GM23338 (cell line): Measurements from ENCODE around the gene TSHZ2. TPM values are rescaled to one million over a fixed set of nuclear protein-coding genes. Genes with fewer than 3 reads are reported as not detected.

Source experiments
- ATAC-seq: fragments of 200-7000 bp; cut with Tn5 transposase; 3 replicates; pipeline ENCODE4 v1.9.1; 2020
- DNase-seq: peaks from one replicate; pipeline ENCODE4 v3.0.0-alpha.2; 2015; ENCODE audit warnings: low spot score
- H2AFZ ChIP-seq: fragments of 200-600 bp; sonication (generic); 2 replicates; pipeline ENCODE4 v1.8.0; 2016; ENCODE audit warnings: antibody characterized with exemption, mild to moderate bottlenecking, moderate library complexity
- H3F3A ChIP-seq: fragments of 200-600 bp; sonication (generic); replicated peaks from 2 replicates; pipeline ENCODE4 v1.8.0; 2017; ENCODE audit warnings: antibody characterized with exemption, mixed run types, low read depth
- H3K27ac ChIP-seq: fragments of 200-600 bp; sonication (generic); 2 replicates; pipeline ENCODE4 v1.6.1; 2016; ENCODE audit warnings: low read depth
- H3K27me3 ChIP-seq: fragments of 200-600 bp; sonication (generic); 2 replicates; pipeline ENCODE4 v1.8.0; 2016; ENCODE audit warnings: mild to moderate bottlenecking, mixed run types, moderate library complexity; ENCODE audit not compliant: insufficient read depth
- H3K36me3 ChIP-seq: fragments of 200-600 bp; sonication (generic); 2 replicates; pipeline ENCODE4 v1.8.0; 2016; ENCODE audit warnings: mild to moderate bottlenecking; ENCODE audit not compliant: insufficient read depth
- H3K4me1 ChIP-seq: fragments of 200-600 bp; sonication (generic); 2 replicates; pipeline ENCODE4 v1.8.0; 2016; ENCODE audit warnings: mild to moderate bottlenecking, moderate library complexity; ENCODE audit not compliant: insufficient read depth
- H3K4me2 ChIP-seq: fragments of 200-600 bp; sonication (generic); 2 replicates; pipeline ENCODE4 v1.7.1; 2017; ENCODE audit warnings: mixed run types
- H3K4me3 ChIP-seq: fragments of 200-600 bp; sonication (generic); 2 replicates; pipeline ENCODE4 v1.6.1; 2016; ENCODE audit warnings: mixed run types
- H3K79me2 ChIP-seq: fragments of 200-600 bp; sonication (generic); replicated peaks from 2 replicates; pipeline ENCODE4 v1.8.0; 2017; ENCODE audit warnings: mild to moderate bottlenecking; ENCODE audit not compliant: insufficient read depth
- H3K9me2 ChIP-seq: fragments of 200-600 bp; sonication (generic); 2 replicates; pipeline ENCODE4 v1.8.0; 2017; ENCODE audit not compliant: insufficient read depth
- H4K20me1 ChIP-seq: fragments of 200-600 bp; sonication (generic); replicated peaks from 2 replicates; pipeline ENCODE4 v1.8.0; 2017; ENCODE audit warnings: mild to moderate bottlenecking; ENCODE audit not compliant: insufficient read depth
- H3K27ac Mint-ChIP-seq: 2 replicates; pipeline ENCODE4 v1.8.0; 2020; ENCODE audit warnings: inconsistent platforms, mild to moderate bottlenecking, moderate library complexity, mixed read lengths
- H3K27me3 Mint-ChIP-seq: 3 replicates; pipeline ENCODE4 v1.8.0; 2022; ENCODE audit warnings: low read depth, mild to moderate bottlenecking, moderate library complexity, mixed read lengths, inconsistent platforms; ENCODE audit not compliant: insufficient read depth, poor library complexity
- H3K36me3 Mint-ChIP-seq: 3 replicates; pipeline ENCODE4 v1.8.0; 2021; ENCODE audit warnings: low read depth, mild to moderate bottlenecking, inconsistent platforms, moderate library complexity, mixed read lengths
- H3K4me1 Mint-ChIP-seq: 3 replicates; pipeline ENCODE4 v1.8.0; 2020; ENCODE audit warnings: mild to moderate bottlenecking, inconsistent platforms, mixed read lengths
- H3K4me3 Mint-ChIP-seq: 3 replicates; pipeline ENCODE4 v1.8.0; 2021; ENCODE audit warnings: moderate library complexity, mild to moderate bottlenecking, inconsistent platforms, mixed read lengths
- H3K9me3 Mint-ChIP-seq: 3 replicates; pipeline ENCODE4 v1.8.0; 2020; ENCODE audit warnings: moderate library complexity, mild to moderate bottlenecking, inconsistent platforms, mixed read lengths
- CREB1 ChIP-seq: fragments of 250-450 bp; sonication (Bioruptor Pico); IDR thresholded peaks from 2 replicates; pipeline ENCODE4 v1.5.0; 2020; ENCODE audit warnings: low read depth, mild to moderate bottlenecking, moderate library complexity
- ETS1 ChIP-seq: IDR thresholded peaks from 2 replicates; pipeline ENCODE4 v1.6.1; 2016; ENCODE audit warnings: antibody characterized with exemption
- EZH2 ChIP-seq: fragments of 200-600 bp; sonication (generic); IDR thresholded peaks from one replicate; pipeline ENCODE4 v1.8.0; 2017; ENCODE audit warnings: antibody characterized with exemption, mild to moderate bottlenecking, low read depth; ENCODE audit not compliant: unreplicated experiment
- EZH2phosphoT487 ChIP-seq: fragments of 200-600 bp; sonication (generic); IDR thresholded peaks from one replicate; pipeline ENCODE4 v1.8.1; 2018; ENCODE audit warnings: antibody characterized with exemption; ENCODE audit not compliant: unreplicated experiment
- JUNB ChIP-seq: IDR thresholded peaks from one replicate; pipeline ENCODE4 v1.6.1; 2016; ENCODE audit warnings: antibody characterized with exemption; ENCODE audit not compliant: unreplicated experiment
- NANOG ChIP-seq: IDR thresholded peaks from 2 replicates; pipeline ENCODE4 v1.6.1; 2016; ENCODE audit warnings: antibody characterized with exemption, borderline replicate concordance
- POLR2AphosphoS5 ChIP-seq: IDR thresholded peaks from 2 replicates; pipeline ENCODE4 v1.6.1; 2016; ENCODE audit warnings: antibody characterized with exemption, low read depth
- STAT1 ChIP-seq: IDR thresholded peaks from one replicate; pipeline ENCODE4 v1.6.1; 2016; ENCODE audit warnings: antibody characterized with exemption; ENCODE audit not compliant: unreplicated experiment
- ZNF114 ChIP-seq: fragments of 250-450 bp; sonication (Bioruptor Pico); IDR thresholded peaks from 2 replicates; pipeline ENCODE4 v1.5.0; 2020; ENCODE audit warnings: mild to moderate bottlenecking, moderate library complexity
- ZNF331 ChIP-seq: fragments of 250-450 bp; sonication (Bioruptor Pico); IDR thresholded peaks from 2 replicates; pipeline ENCODE4 v1.5.0; 2020; ENCODE audit warnings: low read depth, mild to moderate bottlenecking, moderate library complexity
- polyA plus RNA-seq: library from polyadenylated mRNA; unstranded; fragments of >200 nt; fragmentation: Nextera tagmentation; extraction: Ambion mirVana; gene quantifications from 2 replicates; pipeline ENCODE4 v1.2.1, GENCODE V29; 2016
- total RNA-seq: library from RNA; depleted of rRNA; stranded (reverse); fragments of >200 nt; shearing (Covaris generic); gene quantifications from 2 replicates; pipeline ENCODE4 v1.2.3, GENCODE V29; 2014
- TF ChIP-seq, protein P1 (sequence below): IDR thresholded peaks from one replicate; pipeline ENCODE4 v1.6.1; 2018; ENCODE audit warnings: antibody characterized with exemption; ENCODE audit not compliant: unreplicated experiment
- TF ChIP-seq, protein P2 (sequence below): fragments of 250-450 bp; sonication (Bioruptor Pico); IDR thresholded peaks from 2 replicates; pipeline ENCODE4 v1.5.0; 2020; ENCODE audit warnings: mild to moderate bottlenecking, moderate library complexity
- TF ChIP-seq, protein P3 (sequence below), 2 experiments: fragments of 200-600 bp in 1 of 2; sonication (generic) in 1 of 2; conservative IDR thresholded peaks; 2 replicates each; pipeline versions ENCODE4 v1.5.1 to v1.6.1; 2016 to 2017; ENCODE audit warnings: antibody characterized with exemption in 2 of 2, low read depth in 2 of 2, mild to moderate bottlenecking in 2 of 2, moderate library complexity in 1 of 2

TSHZ2 gene
- total and polyA plus RNA-seq, 2 experiments from 2014 or later, result 0.49 to 1.3 TPM

- no peaks in the 10 kb centered on the region for H4K20me1 ChIP-seq
- H3K27me3 ChIP-seq, result no peaks in the 10 kb centered on the region
- no peak overlapping the region for H3K4me3 Mint-ChIP-seq
- no peaks in the 10 kb centered on the region; the same call in 2 of the 3 replicates for H3K36me3 Mint-ChIP-seq
- no peak for DNase-seq
- no peak overlapping the region for H3K4me2 ChIP-seq
- H3K4me3 ChIP-seq, result no peak overlapping the region
- no peak for ATAC-seq
- no peaks in the 10 kb centered on the region for H3K79me2 ChIP-seq
- no peaks in the 10 kb centered on the region for H3K4me1 Mint-ChIP-seq
- no peaks in the 10 kb centered on the region for H3K9me2 ChIP-seq
- peaks cover 6% of the 10 kb centered on the region for H3K27me3 Mint-ChIP-seq
- no peaks in the 10 kb centered on the region for H3K4me1 ChIP-seq
- no peaks in the 10 kb centered on the region for H3F3A ChIP-seq
- H3K27ac Mint-ChIP-seq, result no peak overlapping the region
- peaks cover 4% of the 10 kb centered on the region; the same call in 2 of the 3 replicates for H3K9me3 Mint-ChIP-seq
- H2AFZ ChIP-seq, result no peak overlapping the region
- H3K27ac ChIP-seq, result no peak overlapping the region
- TF ChIP-seq ETS1 (no peak), ZNF114 (CRISPR knock-in tag) (no peak), EZH2phosphoT487 (no peak), EZH2 (no peak), CREB1 (CRISPR knock-in tag) (no peak), JUNB (no peak), STAT1 (no peak), ZNF331 (no peak), POLR2AphosphoS5 (no peak), NANOG (no peak)
- TF ChIP-seq, protein P1, sequence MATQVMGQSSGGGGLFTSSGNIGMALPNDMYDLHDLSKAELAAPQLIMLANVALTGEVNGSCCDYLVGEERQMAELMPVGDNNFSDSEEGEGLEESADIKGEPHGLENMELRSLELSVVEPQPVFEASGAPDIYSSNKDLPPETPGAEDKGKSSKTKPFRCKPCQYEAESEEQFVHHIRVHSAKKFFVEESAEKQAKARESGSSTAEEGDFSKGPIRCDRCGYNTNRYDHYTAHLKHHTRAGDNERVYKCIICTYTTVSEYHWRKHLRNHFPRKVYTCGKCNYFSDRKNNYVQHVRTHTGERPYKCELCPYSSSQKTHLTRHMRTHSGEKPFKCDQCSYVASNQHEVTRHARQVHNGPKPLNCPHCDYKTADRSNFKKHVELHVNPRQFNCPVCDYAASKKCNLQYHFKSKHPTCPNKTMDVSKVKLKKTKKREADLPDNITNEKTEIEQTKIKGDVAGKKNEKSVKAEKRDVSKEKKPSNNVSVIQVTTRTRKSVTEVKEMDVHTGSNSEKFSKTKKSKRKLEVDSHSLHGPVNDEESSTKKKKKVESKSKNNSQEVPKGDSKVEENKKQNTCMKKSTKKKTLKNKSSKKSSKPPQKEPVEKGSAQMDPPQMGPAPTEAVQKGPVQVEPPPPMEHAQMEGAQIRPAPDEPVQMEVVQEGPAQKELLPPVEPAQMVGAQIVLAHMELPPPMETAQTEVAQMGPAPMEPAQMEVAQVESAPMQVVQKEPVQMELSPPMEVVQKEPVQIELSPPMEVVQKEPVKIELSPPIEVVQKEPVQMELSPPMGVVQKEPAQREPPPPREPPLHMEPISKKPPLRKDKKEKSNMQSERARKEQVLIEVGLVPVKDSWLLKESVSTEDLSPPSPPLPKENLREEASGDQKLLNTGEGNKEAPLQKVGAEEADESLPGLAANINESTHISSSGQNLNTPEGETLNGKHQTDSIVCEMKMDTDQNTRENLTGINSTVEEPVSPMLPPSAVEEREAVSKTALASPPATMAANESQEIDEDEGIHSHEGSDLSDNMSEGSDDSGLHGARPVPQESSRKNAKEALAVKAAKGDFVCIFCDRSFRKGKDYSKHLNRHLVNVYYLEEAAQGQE, result no peak
- TF ChIP-seq, protein P2, sequence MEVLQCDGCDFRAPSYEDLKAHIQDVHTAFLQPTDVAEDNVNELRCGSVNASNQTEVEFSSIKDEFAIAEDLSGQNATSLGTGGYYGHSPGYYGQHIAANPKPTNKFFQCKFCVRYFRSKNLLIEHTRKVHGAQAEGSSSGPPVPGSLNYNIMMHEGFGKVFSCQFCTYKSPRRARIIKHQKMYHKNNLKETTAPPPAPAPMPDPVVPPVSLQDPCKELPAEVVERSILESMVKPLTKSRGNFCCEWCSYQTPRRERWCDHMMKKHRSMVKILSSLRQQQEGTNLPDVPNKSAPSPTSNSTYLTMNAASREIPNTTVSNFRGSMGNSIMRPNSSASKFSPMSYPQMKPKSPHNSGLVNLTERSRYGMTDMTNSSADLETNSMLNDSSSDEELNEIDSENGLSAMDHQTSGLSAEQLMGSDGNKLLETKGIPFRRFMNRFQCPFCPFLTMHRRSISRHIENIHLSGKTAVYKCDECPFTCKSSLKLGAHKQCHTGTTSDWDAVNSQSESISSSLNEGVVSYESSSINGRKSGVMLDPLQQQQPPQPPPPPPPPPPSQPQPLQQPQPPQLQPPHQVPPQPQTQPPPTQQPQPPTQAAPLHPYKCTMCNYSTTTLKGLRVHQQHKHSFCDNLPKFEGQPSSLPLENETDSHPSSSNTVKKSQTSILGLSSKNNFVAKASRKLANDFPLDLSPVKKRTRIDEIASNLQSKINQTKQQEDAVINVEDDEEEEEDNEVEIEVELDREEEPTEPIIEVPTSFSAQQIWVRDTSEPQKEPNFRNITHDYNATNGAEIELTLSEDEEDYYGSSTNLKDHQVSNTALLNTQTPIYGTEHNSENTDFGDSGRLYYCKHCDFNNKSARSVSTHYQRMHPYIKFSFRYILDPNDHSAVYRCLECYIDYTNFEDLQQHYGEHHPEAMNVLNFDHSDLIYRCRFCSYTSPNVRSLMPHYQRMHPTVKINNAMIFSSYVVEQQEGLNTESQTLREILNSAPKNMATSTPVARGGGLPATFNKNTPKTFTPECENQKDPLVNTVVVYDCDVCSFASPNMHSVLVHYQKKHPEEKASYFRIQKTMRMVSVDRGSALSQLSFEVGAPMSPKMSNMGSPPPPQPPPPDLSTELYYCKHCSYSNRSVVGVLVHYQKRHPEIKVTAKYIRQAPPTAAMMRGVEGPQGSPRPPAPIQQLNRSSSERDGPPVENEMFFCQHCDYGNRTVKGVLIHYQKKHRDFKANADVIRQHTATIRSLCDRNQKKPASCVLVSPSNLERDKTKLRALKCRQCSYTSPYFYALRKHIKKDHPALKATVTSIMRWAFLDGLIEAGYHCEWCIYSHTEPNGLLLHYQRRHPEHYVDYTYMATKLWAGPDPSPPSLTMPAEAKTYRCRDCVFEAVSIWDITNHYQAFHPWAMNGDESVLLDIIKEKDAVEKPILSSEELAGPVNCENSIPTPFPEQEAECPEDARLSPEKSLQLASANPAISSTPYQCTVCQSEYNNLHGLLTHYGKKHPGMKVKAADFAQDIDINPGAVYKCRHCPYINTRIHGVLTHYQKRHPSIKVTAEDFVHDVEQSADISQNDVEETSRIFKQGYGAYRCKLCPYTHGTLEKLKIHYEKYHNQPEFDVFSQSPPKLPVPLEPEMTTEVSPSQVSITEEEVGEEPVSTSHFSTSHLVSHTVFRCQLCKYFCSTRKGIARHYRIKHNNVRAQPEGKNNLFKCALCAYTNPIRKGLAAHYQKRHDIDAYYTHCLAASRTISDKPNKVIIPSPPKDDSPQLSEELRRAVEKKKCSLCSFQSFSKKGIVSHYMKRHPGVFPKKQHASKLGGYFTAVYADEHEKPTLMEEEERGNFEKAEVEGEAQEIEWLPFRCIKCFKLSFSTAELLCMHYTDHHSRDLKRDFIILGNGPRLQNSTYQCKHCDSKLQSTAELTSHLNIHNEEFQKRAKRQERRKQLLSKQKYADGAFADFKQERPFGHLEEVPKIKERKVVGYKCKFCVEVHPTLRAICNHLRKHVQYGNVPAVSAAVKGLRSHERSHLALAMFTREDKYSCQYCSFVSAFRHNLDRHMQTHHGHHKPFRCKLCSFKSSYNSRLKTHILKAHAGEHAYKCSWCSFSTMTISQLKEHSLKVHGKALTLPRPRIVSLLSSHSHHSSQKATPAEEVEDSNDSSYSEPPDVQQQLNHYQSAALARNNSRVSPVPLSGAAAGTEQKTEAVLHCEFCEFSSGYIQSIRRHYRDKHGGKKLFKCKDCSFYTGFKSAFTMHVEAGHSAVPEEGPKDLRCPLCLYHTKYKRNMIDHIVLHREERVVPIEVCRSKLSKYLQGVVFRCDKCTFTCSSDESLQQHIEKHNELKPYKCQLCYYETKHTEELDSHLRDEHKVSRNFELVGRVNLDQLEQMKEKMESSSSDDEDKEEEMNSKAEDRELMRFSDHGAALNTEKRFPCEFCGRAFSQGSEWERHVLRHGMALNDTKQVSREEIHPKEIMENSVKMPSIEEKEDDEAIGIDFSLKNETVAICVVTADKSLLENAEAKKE (CRISPR knock-in tag), result no peak
- TF ChIP-seq, protein P3, sequence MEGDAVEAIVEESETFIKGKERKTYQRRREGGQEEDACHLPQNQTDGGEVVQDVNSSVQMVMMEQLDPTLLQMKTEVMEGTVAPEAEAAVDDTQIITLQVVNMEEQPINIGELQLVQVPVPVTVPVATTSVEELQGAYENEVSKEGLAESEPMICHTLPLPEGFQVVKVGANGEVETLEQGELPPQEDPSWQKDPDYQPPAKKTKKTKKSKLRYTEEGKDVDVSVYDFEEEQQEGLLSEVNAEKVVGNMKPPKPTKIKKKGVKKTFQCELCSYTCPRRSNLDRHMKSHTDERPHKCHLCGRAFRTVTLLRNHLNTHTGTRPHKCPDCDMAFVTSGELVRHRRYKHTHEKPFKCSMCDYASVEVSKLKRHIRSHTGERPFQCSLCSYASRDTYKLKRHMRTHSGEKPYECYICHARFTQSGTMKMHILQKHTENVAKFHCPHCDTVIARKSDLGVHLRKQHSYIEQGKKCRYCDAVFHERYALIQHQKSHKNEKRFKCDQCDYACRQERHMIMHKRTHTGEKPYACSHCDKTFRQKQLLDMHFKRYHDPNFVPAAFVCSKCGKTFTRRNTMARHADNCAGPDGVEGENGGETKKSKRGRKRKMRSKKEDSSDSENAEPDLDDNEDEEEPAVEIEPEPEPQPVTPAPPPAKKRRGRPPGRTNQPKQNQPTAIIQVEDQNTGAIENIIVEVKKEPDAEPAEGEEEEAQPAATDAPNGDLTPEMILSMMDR (conservative IDR thresholded peaks at IDR 0.05; ENCODE audit: low read depth in 2 of 2), result no peak
- H3K36me3 ChIP-seq, result no peaks in the 10 kb centered on the region
These were observed 466.9 kb downstream of the TSHZ2 start for GRCh38 chr20:53439046-53439445.
